K562 (cell line): Measurements from ENCODE around the gene ZNF467. TPM values are rescaled to one million over a fixed set of nuclear protein-coding genes. Genes with fewer than 3 reads are reported as not detected.

Source experiments
- ATF6 ChIP-seq: sonication (generic); formaldehyde crosslinking; IDR thresholded peaks from 2 replicates; pipeline ENCODE4 v1.4.0; 2020; ENCODE audit warnings: mild to moderate bottlenecking, missing genetic modification reagents
- CBFB ChIP-seq: sonication (generic); formaldehyde crosslinking; IDR thresholded peaks from 2 replicates; pipeline ENCODE4 v1.4.0; 2020; ENCODE audit warnings: mild to moderate bottlenecking, missing genetic modification reagents
- CBX3 ChIP-seq, 2 experiments: IDR thresholded peaks; 1 replicate in 1 of 2; 2 replicates in 1 of 2; pipeline ENCODE4 v1.6.1; 2012; ENCODE audit warnings: inconsistent platforms in 2 of 2, low read length in 2 of 2, borderline replicate concordance in 1 of 2, control low read depth in 1 of 2
- KLF13 ChIP-seq: fragments of 450-650 bp; IDR thresholded peaks from 2 replicates; pipeline ENCODE4 v1.6.1; 2016; ENCODE audit warnings: missing genetic modification characterization, low read depth, mild to moderate bottlenecking, missing compliant biosample characterization, moderate library complexity, borderline replicate concordance
- MAFK ChIP-seq: IDR thresholded peaks from 2 replicates; pipeline ENCODE4 v1.6.1; 2011; ENCODE audit warnings: low read length, improper control_type of control experiment
- MYC ChIP-seq, 2 experiments: fragments of 250-450 bp in 1 of 2; sonication (Bioruptor Pico) in 1 of 2; IDR thresholded peaks; 2 replicates each; pipeline versions ENCODE4 v1.5.1 to v1.6.1; 2012 to 2021; ENCODE audit warnings: low read depth in 2 of 2, borderline replicate concordance in 1 of 2, improper control_type of control experiment in 1 of 2, low read length in 1 of 2, mild to moderate bottlenecking in 1 of 2, moderate library complexity in 1 of 2
- NONO ChIP-seq, 2 experiments: fragments of 200-400 bp in 1 of 2; fragments of 450-650 bp in 1 of 2; formaldehyde crosslinking in 1 of 2; IDR thresholded peaks; 2 replicates each; pipeline ENCODE4 v1.6.1; 2017; ENCODE audit warnings: low read depth in 2 of 2, mild to moderate bottlenecking in 2 of 2, moderate library complexity in 2 of 2, low read length in 1 of 2
- PHF8 ChIP-seq: fragments of 200-600 bp; sonication (generic); IDR thresholded peaks from 2 replicates; pipeline ENCODE4 v1.6.1; 2012; ENCODE audit warnings: mixed run types, mild to moderate bottlenecking, inconsistent platforms, low read length, moderate library complexity, borderline replicate concordance
- POLR2H ChIP-seq: IDR thresholded peaks from 2 replicates; pipeline ENCODE4 v1.6.1; 2016; ENCODE audit warnings: missing genetic modification characterization, low read depth, mild to moderate bottlenecking, control low read depth, missing compliant biosample characterization, moderate library complexity
- SIN3B ChIP-seq: fragments of 450-650 bp; IDR thresholded peaks from 2 replicates; pipeline ENCODE4 v1.6.1; 2017; ENCODE audit warnings: low read depth, mild to moderate bottlenecking, moderate library complexity
- TBP ChIP-seq: optimal IDR thresholded peaks from 2 replicates; pipeline ENCODE3; 2011; ENCODE audit warnings: low read depth, low read length, improper control_type of control experiment
- USF1 ChIP-seq: sonication (generic); formaldehyde crosslinking; IDR thresholded peaks from 2 replicates; pipeline ENCODE4 v1.9.0; 2022; ENCODE audit warnings: mild to moderate bottlenecking, missing genetic modification reagents
- polyA plus RNA-seq, 8 experiments: library from polyadenylated mRNA; depleted of rRNA in 4 of 8; stranded (reverse) in 5 of 8; unstranded in 3 of 8; fragments of >200 nt; fragmentation: Nextera tagmentation in 2 of 8; fragmentation: Illumina TruSeq in 1 of 8; extraction: Ambion mirVana in 2 of 8; extraction: Trizol in 1 of 8; gene quantifications; 2 replicates each; pipeline versions ENCODE4 v1.2.1 to v1.2.3, GENCODE V29; 2011 to 2014; ENCODE audit warnings: inconsistent platforms in 1 of 8, missing spikeins in 1 of 8
- total RNA-seq, 7 experiments: library from RNA; depleted of rRNA in 6 of 7; stranded (reverse); fragments of >200 nt in 6 of 7; fragmentation: Illumina TruSeq in 2 of 7; extraction: Trizol in 2 of 7; gene quantifications; 2 replicates each; pipeline versions ENCODE4 v1.2.1 to v1.2.3, GENCODE V29; 2011 to 2021; ENCODE audit warnings: low replicate concordance in 1 of 7
- TF ChIP-seq, protein P1 (sequence below): sonication (generic); formaldehyde crosslinking; IDR thresholded peaks from 2 replicates; pipeline ENCODE4 v1.8.1; 2023; ENCODE audit warnings: mild to moderate bottlenecking, missing genetic modification reagents
- TF ChIP-seq, protein P2 (sequence below): sonication (generic); formaldehyde crosslinking; IDR thresholded peaks from 2 replicates; pipeline ENCODE4 v1.8.0; 2022; ENCODE audit warnings: mild to moderate bottlenecking, missing genetic modification reagents
- TF ChIP-seq, protein P3 (sequence below): sonication (generic); formaldehyde crosslinking; IDR thresholded peaks from 2 replicates; pipeline ENCODE4 v1.8.0; 2022; ENCODE audit warnings: mild to moderate bottlenecking, low read depth, missing genetic modification reagents
- TF ChIP-seq, protein P4 (sequence below): sonication (generic); formaldehyde crosslinking; IDR thresholded peaks from 2 replicates; pipeline ENCODE4 v1.8.1; 2023; ENCODE audit warnings: mild to moderate bottlenecking, missing genetic modification reagents, moderate library complexity

ZNF467 gene
- total and polyA plus RNA-seq, 9 of the 15 experiments (the other 6 are each of a cell fraction or from before 2014, with no cell fraction given) = 0.32 to 14.2 (median 1.7) TPM

DNA sequence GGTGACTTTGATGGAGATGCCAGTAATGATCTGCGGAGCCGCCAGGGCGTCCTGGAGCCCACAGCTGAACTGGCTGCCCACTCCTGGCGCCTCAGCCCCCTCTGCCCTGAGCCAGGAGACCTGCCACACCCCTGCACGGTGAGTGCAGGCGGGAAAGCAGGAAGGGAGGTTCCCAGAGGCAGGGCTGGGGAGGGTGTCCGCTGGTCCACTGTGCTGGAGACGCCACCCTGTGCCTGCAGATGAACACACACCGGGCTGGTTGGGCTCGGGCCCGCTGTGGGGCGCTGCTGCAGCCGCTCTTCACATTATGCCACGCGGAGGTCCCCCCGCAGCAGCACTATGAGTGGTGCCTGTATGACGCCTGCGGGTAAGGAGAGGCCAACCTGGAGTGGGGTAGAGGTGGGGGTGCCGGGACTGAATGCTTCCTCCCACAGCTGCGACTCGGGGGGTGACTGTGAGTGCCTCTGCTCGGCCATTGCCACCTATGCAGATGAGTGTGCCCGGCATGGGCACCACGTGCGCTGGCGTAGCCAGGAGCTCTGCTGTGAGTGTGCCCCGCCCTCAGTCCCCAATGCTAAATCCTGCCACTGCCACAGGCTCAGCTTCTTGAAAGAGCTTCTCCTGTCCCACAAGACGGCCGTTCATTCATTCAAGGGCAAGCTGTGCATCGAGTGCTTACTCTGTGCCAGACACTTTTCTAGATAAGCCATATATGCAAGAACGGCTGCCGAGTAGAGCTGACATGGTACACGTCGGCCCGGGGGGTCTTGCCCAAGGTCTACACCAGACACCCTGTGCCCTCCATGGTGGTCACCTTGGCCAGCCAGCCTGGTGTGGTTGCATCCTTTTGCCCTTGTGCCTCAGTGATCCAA, 14.3 kb upstream of the ZNF467 start (continued):
- TF ChIP-seq MYC (IDR thresholded peaks at IDR 0.05; ENCODE audit: low read depth, low read length) = peak; percentile 89
- no peak for TF ChIP-seq MYC (CRISPR knock-in tag; IDR thresholded peaks at IDR 0.05; ENCODE audit: borderline replicate concordance, low read depth)
- TF ChIP-seq, protein P1, sequence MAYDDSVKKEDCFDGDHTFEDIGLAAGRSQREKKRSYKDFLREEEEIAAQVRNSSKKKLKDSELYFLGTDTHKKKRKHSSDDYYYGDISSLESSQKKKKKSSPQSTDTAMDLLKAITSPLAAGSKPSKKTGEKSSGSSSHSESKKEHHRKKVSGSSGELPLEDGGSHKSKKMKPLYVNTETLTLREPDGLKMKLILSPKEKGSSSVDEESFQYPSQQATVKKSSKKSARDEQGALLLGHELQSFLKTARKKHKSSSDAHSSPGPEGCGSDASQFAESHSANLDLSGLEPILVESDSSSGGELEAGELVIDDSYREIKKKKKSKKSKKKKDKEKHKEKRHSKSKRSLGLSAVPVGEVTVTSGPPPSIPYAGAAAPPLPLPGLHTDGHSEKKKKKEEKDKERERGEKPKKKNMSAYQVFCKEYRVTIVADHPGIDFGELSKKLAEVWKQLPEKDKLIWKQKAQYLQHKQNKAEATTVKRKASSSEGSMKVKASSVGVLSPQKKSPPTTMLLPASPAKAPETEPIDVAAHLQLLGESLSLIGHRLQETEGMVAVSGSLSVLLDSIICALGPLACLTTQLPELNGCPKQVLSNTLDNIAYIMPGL (CRISPR knock-in tag) = peak; percentile 79; the same call in 1 of the 2 replicates
- TF ChIP-seq TBP = no peak
- TF ChIP-seq PHF8 = peak; percentile 17; the same call in 1 of the 2 replicates
- no peak for TF ChIP-seq MAFK
- TF ChIP-seq CBX3 (IDR thresholded peaks at IDR 0.05; ENCODE audit: borderline replicate concordance in 1 of 2, low read length in 2 of 2) = peak in 1 of 2 experiments; percentile 10; a peak in 1 of 3 replicates
- TF ChIP-seq, protein P2, sequence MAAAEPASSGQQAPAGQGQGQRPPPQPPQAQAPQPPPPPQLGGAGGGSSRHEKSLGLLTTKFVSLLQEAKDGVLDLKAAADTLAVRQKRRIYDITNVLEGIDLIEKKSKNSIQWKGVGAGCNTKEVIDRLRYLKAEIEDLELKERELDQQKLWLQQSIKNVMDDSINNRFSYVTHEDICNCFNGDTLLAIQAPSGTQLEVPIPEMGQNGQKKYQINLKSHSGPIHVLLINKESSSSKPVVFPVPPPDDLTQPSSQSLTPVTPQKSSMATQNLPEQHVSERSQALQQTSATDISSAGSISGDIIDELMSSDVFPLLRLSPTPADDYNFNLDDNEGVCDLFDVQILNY (CRISPR knock-in tag) = 0 out of 2 replicates have a peak, but pooled peaks have one; percentile 42
- 0 out of 2 replicates have a peak, but pooled peaks have one; percentile 78 for TF ChIP-seq CBFB (CRISPR knock-in tag)
- TF ChIP-seq, protein P3, sequence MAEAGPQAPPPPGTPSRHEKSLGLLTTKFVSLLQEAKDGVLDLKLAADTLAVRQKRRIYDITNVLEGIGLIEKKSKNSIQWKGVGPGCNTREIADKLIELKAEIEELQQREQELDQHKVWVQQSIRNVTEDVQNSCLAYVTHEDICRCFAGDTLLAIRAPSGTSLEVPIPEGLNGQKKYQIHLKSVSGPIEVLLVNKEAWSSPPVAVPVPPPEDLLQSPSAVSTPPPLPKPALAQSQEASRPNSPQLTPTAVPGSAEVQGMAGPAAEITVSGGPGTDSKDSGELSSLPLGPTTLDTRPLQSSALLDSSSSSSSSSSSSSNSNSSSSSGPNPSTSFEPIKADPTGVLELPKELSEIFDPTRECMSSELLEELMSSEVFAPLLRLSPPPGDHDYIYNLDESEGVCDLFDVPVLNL (CRISPR knock-in tag) = peak; percentile 9; the same call in 1 of the 2 replicates
- TF ChIP-seq KLF13 (tag) = peak; percentile 78
- TF ChIP-seq ATF6 = no peak
- no peak for TF ChIP-seq SIN3B
- TF ChIP-seq, protein P4, sequence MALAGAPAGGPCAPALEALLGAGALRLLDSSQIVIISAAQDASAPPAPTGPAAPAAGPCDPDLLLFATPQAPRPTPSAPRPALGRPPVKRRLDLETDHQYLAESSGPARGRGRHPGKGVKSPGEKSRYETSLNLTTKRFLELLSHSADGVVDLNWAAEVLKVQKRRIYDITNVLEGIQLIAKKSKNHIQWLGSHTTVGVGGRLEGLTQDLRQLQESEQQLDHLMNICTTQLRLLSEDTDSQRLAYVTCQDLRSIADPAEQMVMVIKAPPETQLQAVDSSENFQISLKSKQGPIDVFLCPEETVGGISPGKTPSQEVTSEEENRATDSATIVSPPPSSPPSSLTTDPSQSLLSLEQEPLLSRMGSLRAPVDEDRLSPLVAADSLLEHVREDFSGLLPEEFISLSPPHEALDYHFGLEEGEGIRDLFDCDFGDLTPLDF (CRISPR knock-in tag) = peak; percentile 75; the same call in 1 of the 2 replicates
- TF ChIP-seq NONO (IDR thresholded peaks at IDR 0.05; ENCODE audit: low read depth in 2 of 2, low read length in 1 of 2) = peak in 1 of 2 experiments; percentile 71; a peak in 1 of 4 replicates
- TF ChIP-seq USF1 (CRISPR knock-in tag) = 0 out of 2 replicates have a peak, but pooled peaks have one; percentile 4
- TF ChIP-seq POLR2H = no peak
